ENCODE measurements around the gene SARDH.

DNA sequence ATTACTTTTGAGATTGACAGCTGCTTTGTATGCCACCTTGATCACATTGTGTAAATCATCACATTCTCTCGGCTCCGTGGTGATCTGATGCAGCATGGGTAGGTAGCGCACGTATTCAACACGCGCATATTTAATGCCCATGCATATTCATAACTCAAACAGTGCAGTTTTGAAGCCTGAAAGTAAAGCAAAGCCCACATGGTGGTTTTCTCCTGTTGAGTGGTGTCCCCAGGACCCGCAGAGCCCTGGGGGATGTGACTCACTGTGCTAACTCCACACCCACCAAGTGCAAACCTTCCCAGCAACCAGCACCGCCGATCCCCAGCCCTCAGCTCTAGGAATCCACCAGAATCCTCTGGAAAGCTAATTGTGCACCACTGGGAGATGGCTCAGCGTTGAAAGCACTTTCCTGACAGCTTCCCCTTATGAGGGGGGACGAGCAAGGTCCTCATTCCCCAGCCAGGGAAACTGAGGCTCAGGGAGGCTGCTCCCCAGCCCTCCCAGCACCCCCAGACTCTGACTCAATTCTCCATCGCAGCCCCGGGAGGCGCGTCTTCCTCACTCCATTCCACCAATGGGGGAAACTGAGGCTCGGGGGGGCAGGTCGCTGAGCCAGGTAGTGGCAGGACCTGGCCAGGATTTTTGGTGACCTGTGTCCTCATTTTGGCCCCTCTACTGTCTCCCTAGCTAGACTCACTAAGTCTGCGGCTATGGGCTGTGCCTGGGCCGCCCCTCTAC, 46.4 kb downstream of the SARDH start:
- TF ChIP-seq POLR2A (IDR thresholded peaks at IDR 0.05): no peak
- TF ChIP-seq, protein P1, sequence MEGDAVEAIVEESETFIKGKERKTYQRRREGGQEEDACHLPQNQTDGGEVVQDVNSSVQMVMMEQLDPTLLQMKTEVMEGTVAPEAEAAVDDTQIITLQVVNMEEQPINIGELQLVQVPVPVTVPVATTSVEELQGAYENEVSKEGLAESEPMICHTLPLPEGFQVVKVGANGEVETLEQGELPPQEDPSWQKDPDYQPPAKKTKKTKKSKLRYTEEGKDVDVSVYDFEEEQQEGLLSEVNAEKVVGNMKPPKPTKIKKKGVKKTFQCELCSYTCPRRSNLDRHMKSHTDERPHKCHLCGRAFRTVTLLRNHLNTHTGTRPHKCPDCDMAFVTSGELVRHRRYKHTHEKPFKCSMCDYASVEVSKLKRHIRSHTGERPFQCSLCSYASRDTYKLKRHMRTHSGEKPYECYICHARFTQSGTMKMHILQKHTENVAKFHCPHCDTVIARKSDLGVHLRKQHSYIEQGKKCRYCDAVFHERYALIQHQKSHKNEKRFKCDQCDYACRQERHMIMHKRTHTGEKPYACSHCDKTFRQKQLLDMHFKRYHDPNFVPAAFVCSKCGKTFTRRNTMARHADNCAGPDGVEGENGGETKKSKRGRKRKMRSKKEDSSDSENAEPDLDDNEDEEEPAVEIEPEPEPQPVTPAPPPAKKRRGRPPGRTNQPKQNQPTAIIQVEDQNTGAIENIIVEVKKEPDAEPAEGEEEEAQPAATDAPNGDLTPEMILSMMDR (IDR thresholded peaks at IDR 0.05): no peak
